Measurements from ENCODE around the gene MYCBP2. TPM values are rescaled to one million over a fixed set of nuclear protein-coding genes. Genes with fewer than 3 reads are reported as not detected.

Gene MYCBP2
- total RNA-seq, 2 experiments from 2014 or later, result 106 to 122 TPM

Other genes with a start within 250 kb of the MYCBP2 start
- gene SCEL, start 208.6 kb upstream of the MYCBP2 start, total RNA-seq, result not detected